ENCODE data around the gene MICOS13.

Gene MICOS13

DNA sequence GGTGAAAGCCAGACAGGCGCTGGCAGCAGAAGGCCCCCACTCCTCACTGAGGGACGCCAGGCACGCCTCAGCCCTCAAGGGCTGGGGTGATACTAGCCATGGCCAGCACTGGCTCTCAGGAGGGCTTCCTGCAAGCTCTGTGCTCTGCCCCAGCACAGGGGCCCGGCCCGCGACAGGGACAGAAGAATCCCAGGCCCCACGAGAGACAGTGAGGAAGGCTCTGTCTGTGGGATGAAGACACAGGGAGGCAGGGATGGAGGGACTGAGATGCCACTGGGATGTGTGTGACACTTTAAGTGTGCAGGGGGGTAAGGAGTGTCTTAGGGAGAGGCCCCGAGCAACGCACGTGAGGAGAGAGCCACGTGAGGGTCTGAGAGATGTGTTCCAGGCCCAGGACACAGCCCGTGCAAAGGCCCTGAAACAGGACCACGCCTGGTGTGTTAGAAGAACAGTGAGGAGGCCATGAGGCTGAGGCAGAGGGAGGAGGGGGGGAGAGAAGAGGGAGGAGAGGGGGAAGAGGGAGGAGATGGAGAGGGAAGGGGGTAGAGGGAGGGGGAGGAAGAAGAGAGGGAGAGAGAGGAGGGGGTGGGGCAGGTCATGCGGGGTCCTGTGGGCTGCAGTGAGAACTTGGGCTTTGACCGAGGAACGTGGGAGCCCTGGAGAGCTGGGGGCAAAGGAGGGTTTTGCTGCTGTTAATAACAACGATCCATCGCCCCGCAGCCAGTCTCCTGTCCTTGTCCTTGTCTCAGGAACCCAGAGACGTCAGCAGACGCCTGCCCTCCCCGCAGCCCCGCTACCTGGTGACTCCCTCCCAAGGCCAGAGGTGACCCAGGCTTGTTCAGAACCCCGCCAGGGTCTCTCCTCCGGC is 16.9 kb upstream of the MICOS13 start (continued):
- TF ChIP-seq, protein P1, sequence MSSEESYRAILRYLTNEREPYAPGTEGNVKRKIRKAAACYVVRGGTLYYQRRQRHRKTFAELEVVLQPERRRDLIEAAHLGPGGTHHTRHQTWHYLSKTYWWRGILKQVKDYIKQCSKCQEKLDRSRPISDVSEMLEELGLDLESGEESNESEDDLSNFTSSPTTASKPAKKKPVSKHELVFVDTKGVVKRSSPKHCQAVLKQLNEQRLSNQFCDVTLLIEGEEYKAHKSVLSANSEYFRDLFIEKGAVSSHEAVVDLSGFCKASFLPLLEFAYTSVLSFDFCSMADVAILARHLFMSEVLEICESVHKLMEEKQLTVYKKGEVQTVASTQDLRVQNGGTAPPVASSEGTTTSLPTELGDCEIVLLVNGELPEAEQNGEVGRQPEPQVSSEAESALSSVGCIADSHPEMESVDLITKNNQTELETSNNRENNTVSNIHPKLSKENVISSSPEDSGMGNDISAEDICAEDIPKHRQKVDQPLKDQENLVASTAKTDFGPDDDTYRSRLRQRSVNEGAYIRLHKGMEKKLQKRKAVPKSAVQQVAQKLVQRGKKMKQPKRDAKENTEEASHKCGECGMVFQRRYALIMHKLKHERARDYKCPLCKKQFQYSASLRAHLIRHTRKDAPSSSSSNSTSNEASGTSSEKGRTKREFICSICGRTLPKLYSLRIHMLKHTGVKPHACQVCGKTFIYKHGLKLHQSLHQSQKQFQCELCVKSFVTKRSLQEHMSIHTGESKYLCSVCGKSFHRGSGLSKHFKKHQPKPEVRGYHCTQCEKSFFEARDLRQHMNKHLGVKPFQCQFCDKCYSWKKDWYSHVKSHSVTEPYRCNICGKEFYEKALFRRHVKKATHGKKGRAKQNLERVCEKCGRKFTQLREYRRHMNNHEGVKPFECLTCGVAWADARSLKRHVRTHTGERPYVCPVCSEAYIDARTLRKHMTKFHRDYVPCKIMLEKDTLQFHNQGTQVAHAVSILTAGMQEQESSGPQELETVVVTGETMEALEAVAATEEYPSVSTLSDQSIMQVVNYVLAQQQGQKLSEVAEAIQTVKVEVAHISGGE (tag by site-specific recombination; conservative IDR thresholded peaks at IDR 0.05; ENCODE audit: low read depth): no peak
- TF ChIP-seq ZNF701 (tag by site-specific recombination; IDR thresholded peaks at IDR 0.05): no peak
- TF ChIP-seq ZNF311 (tag by site-specific recombination; IDR thresholded peaks at IDR 0.05; ENCODE audit: borderline replicate concordance): no peak
- TF ChIP-seq ZNF174 (tag by site-specific recombination; IDR thresholded peaks at IDR 0.05): no peak
- TF ChIP-seq SCRT2 (tag by site-specific recombination; IDR thresholded peaks at IDR 0.05): no peak
- no peak for TF ChIP-seq ZNF202 (tag by site-specific recombination; IDR thresholded peaks at IDR 0.05; ENCODE audit: borderline replicate concordance)
- no peak for TF ChIP-seq ZNF155 (tag by site-specific recombination; IDR thresholded peaks at IDR 0.05)
- TF ChIP-seq ZNF416 (tag by site-specific recombination; IDR thresholded peaks at IDR 0.05): no peak
- peak; percentile 82 for TF ChIP-seq KLF1 (tag by site-specific recombination; IDR thresholded peaks at IDR 0.05)
- 0 out of 2 replicates have a peak, but pooled peaks have one; percentile 8 for TF ChIP-seq ZNF394 (tag by site-specific recombination; IDR thresholded peaks at IDR 0.05; ENCODE audit: borderline replicate concordance)
- TF ChIP-seq ZBTB7A (tag by site-specific recombination; IDR thresholded peaks at IDR 0.05; ENCODE audit: low read depth): peak; percentile 6; the same call in 1 of the 2 replicates
- peak; percentile 83 for TF ChIP-seq PATZ1 (tag by site-specific recombination; IDR thresholded peaks at IDR 0.05)
- TF ChIP-seq ZNF48 (tag by site-specific recombination; IDR thresholded peaks at IDR 0.05): no peak
- peak; percentile 68; the same call in 1 of the 2 replicates for TF ChIP-seq KLF7 (tag by site-specific recombination; IDR thresholded peaks at IDR 0.05; ENCODE audit: borderline replicate concordance)
- no peak for TF ChIP-seq TRIM28 (IDR thresholded peaks at IDR 0.05; ENCODE audit: borderline replicate concordance, low read length)
- TF ChIP-seq, protein P2, sequence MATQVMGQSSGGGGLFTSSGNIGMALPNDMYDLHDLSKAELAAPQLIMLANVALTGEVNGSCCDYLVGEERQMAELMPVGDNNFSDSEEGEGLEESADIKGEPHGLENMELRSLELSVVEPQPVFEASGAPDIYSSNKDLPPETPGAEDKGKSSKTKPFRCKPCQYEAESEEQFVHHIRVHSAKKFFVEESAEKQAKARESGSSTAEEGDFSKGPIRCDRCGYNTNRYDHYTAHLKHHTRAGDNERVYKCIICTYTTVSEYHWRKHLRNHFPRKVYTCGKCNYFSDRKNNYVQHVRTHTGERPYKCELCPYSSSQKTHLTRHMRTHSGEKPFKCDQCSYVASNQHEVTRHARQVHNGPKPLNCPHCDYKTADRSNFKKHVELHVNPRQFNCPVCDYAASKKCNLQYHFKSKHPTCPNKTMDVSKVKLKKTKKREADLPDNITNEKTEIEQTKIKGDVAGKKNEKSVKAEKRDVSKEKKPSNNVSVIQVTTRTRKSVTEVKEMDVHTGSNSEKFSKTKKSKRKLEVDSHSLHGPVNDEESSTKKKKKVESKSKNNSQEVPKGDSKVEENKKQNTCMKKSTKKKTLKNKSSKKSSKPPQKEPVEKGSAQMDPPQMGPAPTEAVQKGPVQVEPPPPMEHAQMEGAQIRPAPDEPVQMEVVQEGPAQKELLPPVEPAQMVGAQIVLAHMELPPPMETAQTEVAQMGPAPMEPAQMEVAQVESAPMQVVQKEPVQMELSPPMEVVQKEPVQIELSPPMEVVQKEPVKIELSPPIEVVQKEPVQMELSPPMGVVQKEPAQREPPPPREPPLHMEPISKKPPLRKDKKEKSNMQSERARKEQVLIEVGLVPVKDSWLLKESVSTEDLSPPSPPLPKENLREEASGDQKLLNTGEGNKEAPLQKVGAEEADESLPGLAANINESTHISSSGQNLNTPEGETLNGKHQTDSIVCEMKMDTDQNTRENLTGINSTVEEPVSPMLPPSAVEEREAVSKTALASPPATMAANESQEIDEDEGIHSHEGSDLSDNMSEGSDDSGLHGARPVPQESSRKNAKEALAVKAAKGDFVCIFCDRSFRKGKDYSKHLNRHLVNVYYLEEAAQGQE (tag by site-specific recombination; IDR thresholded peaks at IDR 0.05): no peak
- TF ChIP-seq ZNF366 (tag by site-specific recombination; conservative IDR thresholded peaks at IDR 0.05): peak; percentile 86
- no peak for TF ChIP-seq ZNF19 (tag by site-specific recombination; IDR thresholded peaks at IDR 0.05; ENCODE audit: low read depth)
- no peak for TF ChIP-seq ZNF549 (tag by site-specific recombination; IDR thresholded peaks at IDR 0.05)
- no peak for TF ChIP-seq ZNF248 (tag by site-specific recombination; IDR thresholded peaks at IDR 0.05)
- TF ChIP-seq IKZF3 (tag by site-specific recombination; IDR thresholded peaks at IDR 0.05): peak; percentile 74
- TF ChIP-seq AEBP2 (tag by site-specific recombination; IDR thresholded peaks at IDR 0.05; ENCODE audit: borderline replicate concordance): no peak
- no peak for TF ChIP-seq ZBTB44 (tag by site-specific recombination; IDR thresholded peaks at IDR 0.05)
- peak; percentile 87 for TF ChIP-seq ZXDB (tag by site-specific recombination; IDR thresholded peaks at IDR 0.05)
- no peak for TF ChIP-seq MYNN (tag by site-specific recombination; IDR thresholded peaks at IDR 0.05; ENCODE audit: borderline replicate concordance)
- 0 out of 2 replicates have a peak, but pooled peaks have one; percentile 24 for TF ChIP-seq ZNF335 (tag by site-specific recombination; conservative IDR thresholded peaks at IDR 0.05)

Data from HEK293 (cell line).